Activated T-cell treated with anti-CD3 and anti-CD28 coated beads, Interleukin-2, amount 50 U/mL, for 72 hours (primary cell): ENCODE data around the gene ZNF2. TPM values are rescaled to one million over a fixed set of nuclear protein-coding genes. Genes with fewer than 3 reads are reported as not detected.

Source experiments
- ATAC-seq, 2 donors: fragments of 150-1000 bp; cut with Tn5 transposase; replicated peaks in 1 of 2; 2 replicates each; pipeline ENCODE4 v1.10.0; 2021; ENCODE audit warnings: moderate library complexity in 2 of 2, mild to moderate bottlenecking in 1 of 2
- DNase-seq, 2 donors: peaks; one replicate each; pipeline ENCODE4 v3.0.0; 2021 to 2022; ENCODE audit warnings: mixed read lengths in 1 of 2
- H3K27ac Mint-ChIP-seq: one replicate; pipeline ENCODE4 v1.8.0; 2022; ENCODE audit warnings: mild to moderate bottlenecking, moderate library complexity, mixed read lengths
- H3K27me3 Mint-ChIP-seq: one replicate; pipeline ENCODE4 v1.8.0; 2022; ENCODE audit warnings: low read depth, mixed read lengths
- H3K36me3 Mint-ChIP-seq, 2 donors: one replicate each; pipeline ENCODE4 v1.8.0; 2022; ENCODE audit warnings: mixed read lengths in 2 of 2, mild to moderate bottlenecking in 1 of 2; ENCODE audit not compliant: insufficient read depth in 2 of 2
- H3K4me1 Mint-ChIP-seq: one replicate; pipeline ENCODE4 v1.8.0; 2022; ENCODE audit warnings: low read depth, mixed read lengths
- H3K4me3 Mint-ChIP-seq, 2 donors: one replicate each; pipeline ENCODE4 v1.8.0; 2022; ENCODE audit warnings: mild to moderate bottlenecking in 2 of 2, mixed read lengths in 2 of 2, moderate library complexity in 2 of 2
- H3K9me3 Mint-ChIP-seq, 2 donors: one replicate each; pipeline ENCODE4 v1.8.0; 2022; ENCODE audit warnings: mixed read lengths in 2 of 2
- total RNA-seq, 2 donors: library from RNA; stranded (reverse); gene quantifications; one replicate each; pipeline ENCODE4 v1.2.3, GENCODE V29; 2022

The ZNF2 gene
- 1 to 10 TPM; 3.0 to 4.7 TPM for total RNA-seq

DNA sequence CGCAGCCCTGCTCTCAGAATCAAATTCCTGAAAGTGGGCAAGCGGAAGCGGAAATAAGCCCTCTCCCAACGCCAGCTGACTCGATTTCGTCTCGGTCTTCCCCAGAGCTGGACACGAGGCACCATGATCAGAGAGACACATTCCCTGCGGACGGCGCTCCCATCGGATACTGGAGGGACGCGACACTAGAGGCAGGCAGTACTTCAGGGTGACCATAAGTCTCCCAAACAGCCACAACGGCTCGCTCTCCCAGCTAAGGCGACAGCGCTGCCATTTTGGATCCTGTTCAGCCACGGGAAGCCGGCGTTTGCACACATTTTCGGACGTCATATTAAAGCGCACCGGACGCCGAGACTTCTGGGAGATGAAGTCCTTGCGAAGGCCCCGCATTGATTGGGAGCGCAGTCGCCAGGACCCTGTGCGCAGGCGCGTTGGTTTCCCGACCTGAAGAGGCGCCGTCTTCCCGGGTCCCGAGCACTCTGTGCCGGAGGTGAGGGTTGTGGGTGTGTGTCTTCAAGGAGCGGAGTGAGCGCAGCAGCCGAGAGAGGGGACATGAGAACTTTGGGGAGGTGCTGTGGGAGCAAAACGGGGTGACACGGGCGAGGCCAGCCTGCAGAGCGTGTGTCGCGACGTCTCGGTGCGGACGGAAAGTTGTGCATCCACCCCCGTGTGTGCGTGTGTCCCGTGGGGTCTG is at the start of gene ZNF2:
ZNF2 (plus strand) TSS at position 439 of the 694 bp plus-strand sequence. CDS start 10,418 bp downstream, outside the sequence.
- Mint-ChIP-seq H3K27me3 (no peaks in the 10 kb centered on the region), H3K9me3 (no peaks in the 10 kb centered on the region), H3K4me1 (peaks cover 37% of the 10 kb centered on the region), H3K27ac (peak within 1 kb of the TSS; percentile 93), H3K36me3 (peaks cover 8 to 15% of the 10 kb centered on the region in 2 donors), H3K4me3 (peak within 1 kb of the TSS; percentile 95 to 99)
- ATAC-seq (peak; percentile 97), DNase-seq (peak; percentile 96)

DNA sequence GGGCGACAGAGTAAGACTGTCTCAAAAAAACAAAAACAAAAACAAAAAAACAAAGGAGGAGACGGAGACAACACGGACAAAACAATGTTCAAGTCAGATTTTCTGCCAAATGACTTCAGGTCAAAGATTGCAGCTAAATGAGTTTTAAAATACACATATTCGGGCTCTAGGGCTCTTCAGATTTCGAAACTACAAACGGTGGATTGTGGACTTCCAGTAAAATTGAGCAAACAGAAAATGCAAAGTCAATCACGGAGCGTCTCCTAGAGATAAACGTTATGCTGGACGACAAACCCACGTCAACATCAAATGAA is 44.6 kb upstream of the ZNF2 start:
- no peak for DNase-seq
- Mint-ChIP-seq H3K27me3 (no peaks in the 10 kb centered on the region), H3K4me3 (peak overlapping the region; percentile 86 to 89), H3K36me3 (peaks cover 6 to 8% of the 10 kb centered on the region in 2 donors), H3K9me3 (no peaks in the 10 kb centered on the region), H3K4me1 (peaks cover 46% of the 10 kb centered on the region), H3K27ac (peak overlapping the region; percentile 97)
- ATAC-seq = no peak

DNA sequence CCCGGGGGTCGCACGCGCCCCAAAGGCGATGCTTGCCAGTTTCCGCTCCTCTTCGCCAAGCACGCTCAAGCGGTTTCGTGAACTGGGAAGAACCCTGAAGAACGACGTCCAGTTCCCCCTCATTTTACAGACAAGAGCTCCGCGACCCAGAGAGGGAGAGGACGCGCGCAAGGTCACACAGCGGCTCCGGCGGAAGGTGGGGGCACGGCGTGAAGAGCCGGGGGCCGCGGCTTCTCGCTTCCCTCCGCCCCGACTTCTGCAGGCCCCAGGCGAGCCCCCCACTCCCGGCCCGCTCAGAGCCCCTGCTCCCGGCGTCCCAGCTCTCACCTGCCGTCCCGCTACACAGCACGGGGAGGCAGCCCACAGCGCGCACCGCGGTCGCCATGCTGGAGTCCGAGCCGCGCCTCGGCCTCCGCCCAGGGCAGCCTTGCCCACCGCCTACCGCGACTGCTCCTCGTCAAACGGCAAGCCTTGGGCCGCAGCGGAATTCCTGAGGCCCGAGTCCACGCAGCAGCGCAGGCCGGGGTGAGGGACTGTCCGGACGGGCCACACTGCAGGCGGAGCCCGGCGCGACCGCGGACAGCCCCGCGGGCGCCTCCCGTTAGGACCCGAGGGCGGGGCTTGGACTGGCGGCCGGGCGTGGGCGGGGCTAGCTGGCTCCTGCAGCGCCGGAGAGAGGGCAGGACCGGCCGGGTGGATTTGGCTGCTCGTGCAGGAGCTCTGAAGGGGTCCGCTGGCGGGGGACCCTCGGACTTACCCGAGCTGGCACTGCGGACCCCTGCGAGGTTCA is 44.0 kb upstream of the ZNF2 start, which contains the start of gene MRPS5:
MRPS5 (minus strand) TSS at position 402 of the 790 bp plus-strand sequence; CDS start at position 385, 17 bp downstream.
- Mint-ChIP-seq H3K27ac (peak within 1 kb of the TSS; percentile 97), H3K4me3 (peak within 1 kb of the TSS; percentile 86 to 89), H3K4me1 (peaks cover 46% of the 10 kb centered on the region), H3K27me3 (no peaks in the 10 kb centered on the region), H3K9me3 (no peaks in the 10 kb centered on the region), H3K36me3 (peaks cover 6 to 8% of the 10 kb centered on the region in 2 donors)
- ATAC-seq (peak; percentile 95 to 96), DNase-seq (peak; percentile 94 to 95)

DNA sequence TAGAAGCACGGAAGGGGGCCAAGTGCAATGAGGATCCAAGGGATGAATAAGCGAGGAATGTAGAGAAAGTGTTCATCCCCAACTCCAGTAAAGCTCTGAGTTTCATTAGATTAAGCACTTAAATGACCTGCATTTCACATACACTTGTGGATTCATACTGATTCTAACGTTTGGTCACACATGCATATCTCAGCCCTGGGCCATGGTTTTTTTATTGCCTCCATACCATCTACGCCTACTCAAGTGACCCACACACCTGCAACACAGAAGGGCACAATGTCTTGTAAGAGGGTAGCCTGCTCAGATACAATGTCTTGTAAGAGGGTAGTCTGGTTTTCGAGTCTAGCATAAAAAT is 43.4 kb upstream of the ZNF2 start:
- DNase-seq = no peak
- Mint-ChIP-seq H3K4me3 (peak overlapping the region; percentile 86 to 89), H3K36me3 (peaks cover 4 to 6% of the 10 kb centered on the region in 2 donors), H3K27me3 (no peaks in the 10 kb centered on the region), H3K27ac (peak overlapping the region; percentile 64), H3K9me3 (no peaks in the 10 kb centered on the region), H3K4me1 (peaks cover 43% of the 10 kb centered on the region)
- ATAC-seq = no peak

DNA sequence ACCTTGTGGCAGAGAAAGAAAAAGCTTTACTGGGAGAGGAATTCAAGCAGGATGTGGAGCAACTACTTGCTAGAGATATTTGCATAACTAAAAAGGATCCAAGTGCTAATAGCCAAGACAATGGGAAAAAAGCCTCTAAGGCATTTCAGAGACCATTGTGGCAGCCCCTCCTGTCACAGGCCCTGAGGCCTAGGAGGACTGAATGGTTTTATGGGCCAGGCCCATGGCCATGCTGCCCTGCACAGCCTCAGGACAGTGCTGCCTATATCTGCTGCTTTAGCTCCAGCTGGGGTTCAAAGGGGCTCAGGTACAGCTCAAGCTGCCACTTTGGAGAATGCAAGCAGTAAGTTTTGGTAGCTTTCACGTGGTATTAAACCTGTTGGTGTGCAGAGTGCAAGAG is 26.9 kb upstream of the ZNF2 start:
- no peak for ATAC-seq
- Mint-ChIP-seq H3K27ac (no peak overlapping the region), H3K27me3 (no peaks in the 10 kb centered on the region), H3K4me1 (no peaks in the 10 kb centered on the region), H3K9me3 (peaks cover 11 to 25% of the 10 kb centered on the region in 2 donors), H3K4me3 (no peak overlapping the region), H3K36me3 (peaks cover 22 to 30% of the 10 kb centered on the region in 2 donors)
- DNase-seq = no peak

DNA sequence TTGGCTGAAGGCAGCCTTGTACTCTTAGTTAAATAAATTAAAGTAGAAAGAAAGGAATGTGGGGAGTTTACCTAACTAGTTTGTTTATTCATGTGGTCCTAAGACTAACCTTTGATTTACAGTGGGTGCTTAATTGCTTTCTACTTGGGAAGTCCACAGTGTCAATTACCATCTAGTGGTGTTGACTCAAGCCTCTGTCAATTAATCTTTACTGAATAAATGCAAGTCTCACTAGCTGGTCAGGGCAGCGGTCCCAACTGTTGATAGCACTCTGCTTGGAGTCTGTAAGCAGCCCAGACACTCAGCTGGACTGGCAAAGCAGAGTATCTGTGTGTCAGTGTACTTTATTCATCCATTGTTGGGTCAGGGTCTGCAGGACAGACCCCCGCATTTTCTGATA is 21.8 kb upstream of the ZNF2 start:
- Mint-ChIP-seq H3K36me3 (peaks cover 39 to 58% of the 10 kb centered on the region in 2 donors), H3K9me3 (peaks cover 29 to 37% of the 10 kb centered on the region in 2 donors)
- no peak for DNase-seq

DNA sequence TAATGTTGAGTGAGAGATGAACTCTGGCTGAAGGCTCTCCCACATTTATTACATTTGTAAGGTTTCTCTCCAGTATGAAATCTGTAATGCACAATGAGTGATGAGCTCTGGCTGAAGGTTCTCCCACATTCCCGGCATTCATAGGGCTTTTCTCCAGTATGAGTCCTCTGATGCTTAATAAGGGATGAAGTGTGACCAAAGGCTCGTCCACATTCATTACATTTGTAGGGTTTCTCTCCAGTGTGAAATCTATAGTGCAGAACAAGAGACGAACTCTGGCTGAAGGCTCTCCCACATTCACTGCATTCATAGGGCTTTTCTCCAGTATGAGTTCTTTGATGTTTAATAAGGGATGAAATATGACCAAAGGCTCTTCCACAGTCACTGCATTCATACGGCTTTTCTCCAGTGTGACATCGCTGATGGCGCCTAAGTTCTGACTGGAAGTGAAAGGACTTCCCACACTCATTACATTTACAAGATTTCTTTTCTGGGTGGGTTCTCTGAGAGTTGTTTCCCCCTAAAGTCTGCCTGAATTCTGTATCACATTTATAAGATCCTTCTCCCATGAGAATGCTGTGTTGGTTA is 16.1 kb upstream of the ZNF2 start:
- Mint-ChIP-seq H3K4me3 (no peak overlapping the region), H3K27ac (no peak overlapping the region), H3K36me3 (peaks cover 61 to 80% of the 10 kb centered on the region in 2 donors), H3K4me1 (no peaks in the 10 kb centered on the region), H3K27me3 (no peaks in the 10 kb centered on the region), H3K9me3 (peaks cover 41 to 55% of the 10 kb centered on the region in 2 donors)
- DNase-seq = no peak
- ATAC-seq = no peak

More for the DNA sequence above, 21.8 kb upstream of the ZNF2 start:
- no peaks in the 10 kb centered on the region for H3K27me3 Mint-ChIP-seq
- no peak overlapping the region for H3K4me3 Mint-ChIP-seq
- H3K27ac Mint-ChIP-seq = no peak overlapping the region
- no peak for ATAC-seq
- no peaks in the 10 kb centered on the region for H3K4me1 Mint-ChIP-seq

DNA sequence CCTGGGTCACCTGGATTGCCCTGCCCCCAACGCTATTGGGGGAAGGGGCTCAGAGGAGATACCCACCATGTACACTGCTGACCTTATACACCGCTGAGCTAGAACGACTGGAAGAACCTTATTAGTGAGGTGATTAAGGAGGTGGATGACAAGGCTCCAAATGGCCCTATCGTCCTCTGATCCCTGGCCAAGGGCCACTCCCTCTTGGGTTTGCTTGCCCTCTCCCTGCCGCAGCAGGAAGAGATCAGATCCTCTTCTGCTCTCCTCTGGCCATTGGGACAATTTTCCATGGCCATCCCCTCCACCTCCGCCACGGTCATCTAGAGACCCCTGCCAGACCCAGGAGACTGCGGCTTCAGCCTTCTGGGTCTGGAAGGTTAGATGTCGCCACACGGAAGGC is 7.2 kb upstream of the ZNF2 start:
- H3K9me3 Mint-ChIP-seq = peaks cover 5 to 11% of the 10 kb centered on the region in 2 donors
- ATAC-seq (no peak), DNase-seq (no peak)
- no peak overlapping the region for H3K27ac Mint-ChIP-seq
- peaks cover 18 to 25% of the 10 kb centered on the region in 2 donors for H3K36me3 Mint-ChIP-seq
- peaks cover 9% of the 10 kb centered on the region for H3K4me1 Mint-ChIP-seq
- peak overlapping the region; percentile 86 to 88 for H3K4me3 Mint-ChIP-seq
- no peaks in the 10 kb centered on the region for H3K27me3 Mint-ChIP-seq

DNA sequence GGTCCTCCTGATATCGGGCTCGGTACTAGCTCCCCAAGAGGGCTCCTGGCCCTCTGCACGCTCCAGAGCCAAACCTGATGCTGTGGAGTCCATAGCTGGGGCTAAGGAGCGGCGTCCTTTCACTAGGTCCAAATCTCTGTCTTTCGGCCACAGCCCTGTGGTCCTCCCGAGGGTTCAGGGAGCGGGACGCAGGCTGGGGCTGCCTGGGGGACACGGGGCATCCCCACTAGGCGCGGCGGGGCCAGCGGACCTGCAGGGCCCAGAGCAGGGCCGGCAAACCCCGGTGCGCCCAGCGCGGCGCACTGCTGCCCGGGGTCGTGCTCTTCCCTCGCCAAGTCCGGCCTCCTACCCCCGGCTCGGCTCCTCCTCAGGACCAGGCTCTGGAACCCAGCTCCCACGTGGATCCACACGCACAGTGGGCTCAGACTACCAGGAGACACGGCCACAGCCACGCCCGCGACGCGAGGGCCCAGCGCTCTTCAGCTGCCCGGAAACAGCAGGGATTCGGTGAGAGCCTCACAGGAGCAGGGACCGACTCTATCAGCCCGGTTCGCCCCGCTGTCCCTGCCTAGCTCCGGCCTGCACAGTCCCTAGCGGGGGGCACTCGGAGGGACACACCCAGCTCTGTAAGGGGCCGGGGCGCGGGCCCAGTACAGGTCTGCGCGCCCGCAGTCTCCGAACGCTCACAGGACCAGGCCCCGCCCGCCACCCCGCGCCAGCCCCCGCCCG is 6.6 kb upstream of the ZNF2 start:
- ATAC-seq (peak; percentile 69 to 80), DNase-seq (peak; percentile 3 to 39)
- no peak overlapping the region for H3K27ac Mint-ChIP-seq
- peaks cover 16 to 20% of the 10 kb centered on the region in 2 donors for H3K36me3 Mint-ChIP-seq
- peak overlapping the region; percentile 86 to 88 for H3K4me3 Mint-ChIP-seq
- H3K9me3 Mint-ChIP-seq = peaks cover 5 to 11% of the 10 kb centered on the region in 2 donors
- peaks cover 15% of the 10 kb centered on the region for H3K4me1 Mint-ChIP-seq
- no peaks in the 10 kb centered on the region for H3K27me3 Mint-ChIP-seq

DNA sequence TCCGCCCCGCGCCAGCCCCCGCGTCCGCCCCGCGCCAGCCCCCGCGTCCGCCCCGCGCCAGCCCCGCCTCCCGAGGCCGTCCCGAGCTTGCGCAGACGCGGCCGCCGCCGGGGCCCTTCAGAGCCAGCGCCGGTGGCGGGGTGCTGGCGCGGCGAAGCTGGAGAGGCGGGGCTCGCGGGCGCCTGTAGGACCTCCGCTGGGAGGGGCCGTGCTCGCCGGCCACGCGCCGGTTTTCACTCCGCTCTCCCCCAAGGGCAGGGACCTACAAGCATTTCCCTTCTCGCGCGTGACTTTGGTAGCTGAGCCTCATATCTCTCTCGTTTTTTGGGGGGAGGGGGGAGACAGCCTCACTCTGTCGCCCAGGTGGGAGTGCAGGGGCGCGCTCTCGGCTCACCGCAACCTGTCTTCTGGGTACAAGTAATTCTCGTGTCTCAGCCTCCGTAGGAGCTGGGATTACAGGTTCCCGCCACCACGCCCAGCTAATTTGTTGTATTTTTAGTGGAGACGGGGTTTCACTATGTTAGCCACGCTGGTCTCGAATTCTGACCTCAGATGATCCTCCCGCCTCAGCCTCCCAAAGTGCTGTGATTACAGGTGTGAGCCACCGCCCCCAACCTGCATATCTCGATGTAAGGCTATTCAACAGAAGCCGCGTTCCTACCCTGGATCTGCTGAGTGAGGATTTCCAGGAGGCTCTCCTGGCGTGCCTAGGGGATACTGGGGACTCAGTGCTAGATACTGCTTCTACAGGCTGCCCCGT is 5.7 kb upstream of the ZNF2 start, which contains the start of gene ZNF514:
ZNF514 (minus strand) TSS at position 159 of the 760 bp plus-strand sequence. CDS start 6,595 bp downstream, outside the sequence.
- ATAC-seq (peak; percentile 96), DNase-seq (peak; percentile 85 to 87)
- H3K36me3 Mint-ChIP-seq = peaks cover 12 to 15% of the 10 kb centered on the region in 2 donors
- H3K9me3 Mint-ChIP-seq = peaks cover 2 to 7% of the 10 kb centered on the region in 2 donors
- peak within 1 kb of the TSS; percentile 88 for H3K27ac Mint-ChIP-seq
- H3K27me3 Mint-ChIP-seq = no peaks in the 10 kb centered on the region
- H3K4me1 Mint-ChIP-seq = peaks cover 23% of the 10 kb centered on the region
- H3K4me3 Mint-ChIP-seq = peak within 1 kb of the TSS; percentile 89 to 96

DNA sequence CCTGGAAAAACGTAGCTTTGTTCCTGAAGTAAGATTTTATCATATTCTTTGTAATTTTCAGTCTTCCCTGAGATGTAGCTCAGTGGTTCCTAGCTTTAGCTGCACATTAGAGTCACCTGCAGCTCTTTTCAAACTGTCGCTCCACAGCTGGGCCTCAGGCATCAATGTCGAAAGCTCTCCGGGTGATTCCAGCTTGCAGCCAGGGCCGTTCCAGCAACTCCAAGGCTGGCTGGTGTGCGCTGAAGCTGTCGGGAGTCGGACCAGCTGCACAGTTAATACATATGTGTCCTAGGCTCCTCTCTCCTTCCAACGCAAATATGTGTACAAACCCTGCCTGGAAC is 609 bp upstream of the ZNF2 start:
- ATAC-seq = peak in 1 of 2 donors; percentile 2
- DNase-seq = no peak
- Mint-ChIP-seq H3K27ac (peak overlapping the region; percentile 93), H3K9me3 (no peaks in the 10 kb centered on the region), H3K4me1 (peaks cover 37% of the 10 kb centered on the region), H3K4me3 (peak overlapping the region; percentile 95 to 99), H3K27me3 (no peaks in the 10 kb centered on the region), H3K36me3 (peaks cover 8 to 15% of the 10 kb centered on the region in 2 donors)
